GM15510 (cell line): ENCODE measurements around the gene SLC16A13.

Source experiments
- POLR2A ChIP-seq: IDR thresholded peaks from 3 replicates; pipeline ENCODE4 v1.6.1; 2011; ENCODE audit warnings: borderline replicate concordance; ENCODE audit not compliant: insufficient read length; ENCODE audit errors: extremely low read depth

The SLC16A13 gene

DNA sequence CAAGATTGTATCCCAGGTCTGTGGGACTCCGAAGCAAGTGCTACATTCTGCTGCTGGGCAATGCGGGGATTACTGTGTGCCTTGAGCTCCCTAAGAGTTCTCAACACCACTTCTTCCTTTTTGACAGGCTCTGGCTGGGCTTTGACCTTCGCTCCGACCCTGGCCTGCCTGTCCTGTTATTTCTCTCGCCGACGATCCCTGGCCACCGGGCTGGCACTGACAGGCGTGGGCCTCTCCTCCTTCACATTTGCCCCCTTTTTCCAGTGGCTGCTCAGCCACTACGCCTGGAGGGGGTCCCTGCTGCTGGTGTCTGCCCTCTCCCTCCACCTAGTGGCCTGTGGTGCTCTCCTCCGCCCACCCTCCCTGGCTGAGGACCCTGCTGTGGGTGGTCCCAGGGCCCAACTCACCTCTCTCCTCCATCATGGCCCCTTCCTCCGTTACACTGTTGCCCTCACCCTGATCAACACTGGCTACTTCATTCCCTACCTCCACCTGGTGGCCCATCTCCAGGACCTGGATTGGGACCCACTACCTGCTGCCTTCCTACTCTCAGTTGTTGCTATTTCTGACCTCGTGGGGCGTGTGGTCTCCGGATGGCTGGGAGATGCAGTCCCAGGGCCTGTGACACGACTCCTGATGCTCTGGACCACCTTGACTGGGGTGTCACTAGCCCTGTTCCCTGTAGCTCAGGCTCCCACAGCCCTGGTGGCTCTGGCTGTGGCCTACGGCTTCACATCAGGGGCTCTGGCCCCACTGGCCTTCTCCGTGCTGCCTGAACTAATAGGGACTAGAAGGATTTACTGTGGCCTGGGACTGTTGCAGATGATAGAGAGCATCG, 2.4 kb downstream of the SLC16A13 start:
- no peak for TF ChIP-seq POLR2A

DNA sequence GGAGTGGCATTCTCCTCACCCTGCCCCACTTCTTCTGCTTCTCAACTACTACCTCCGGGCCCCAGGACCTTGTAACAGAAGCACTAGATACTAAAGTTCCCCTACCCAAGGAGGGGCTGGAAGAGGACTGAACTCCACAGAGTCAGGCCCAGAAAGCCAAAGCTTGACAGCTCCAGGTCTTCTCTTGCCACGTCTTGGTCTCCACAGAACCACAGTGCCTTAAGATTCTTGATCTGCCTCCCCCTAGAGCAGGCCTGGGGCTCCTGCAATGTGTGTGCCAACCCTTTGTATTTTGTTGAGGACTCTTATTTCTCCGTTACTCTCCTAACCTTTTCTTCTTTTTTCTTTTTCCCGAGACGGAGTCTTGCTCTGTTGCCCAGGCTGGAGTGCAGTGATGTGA, 4.0 kb downstream of the SLC16A13 start:
- TF ChIP-seq POLR2A: no peak

DNA sequence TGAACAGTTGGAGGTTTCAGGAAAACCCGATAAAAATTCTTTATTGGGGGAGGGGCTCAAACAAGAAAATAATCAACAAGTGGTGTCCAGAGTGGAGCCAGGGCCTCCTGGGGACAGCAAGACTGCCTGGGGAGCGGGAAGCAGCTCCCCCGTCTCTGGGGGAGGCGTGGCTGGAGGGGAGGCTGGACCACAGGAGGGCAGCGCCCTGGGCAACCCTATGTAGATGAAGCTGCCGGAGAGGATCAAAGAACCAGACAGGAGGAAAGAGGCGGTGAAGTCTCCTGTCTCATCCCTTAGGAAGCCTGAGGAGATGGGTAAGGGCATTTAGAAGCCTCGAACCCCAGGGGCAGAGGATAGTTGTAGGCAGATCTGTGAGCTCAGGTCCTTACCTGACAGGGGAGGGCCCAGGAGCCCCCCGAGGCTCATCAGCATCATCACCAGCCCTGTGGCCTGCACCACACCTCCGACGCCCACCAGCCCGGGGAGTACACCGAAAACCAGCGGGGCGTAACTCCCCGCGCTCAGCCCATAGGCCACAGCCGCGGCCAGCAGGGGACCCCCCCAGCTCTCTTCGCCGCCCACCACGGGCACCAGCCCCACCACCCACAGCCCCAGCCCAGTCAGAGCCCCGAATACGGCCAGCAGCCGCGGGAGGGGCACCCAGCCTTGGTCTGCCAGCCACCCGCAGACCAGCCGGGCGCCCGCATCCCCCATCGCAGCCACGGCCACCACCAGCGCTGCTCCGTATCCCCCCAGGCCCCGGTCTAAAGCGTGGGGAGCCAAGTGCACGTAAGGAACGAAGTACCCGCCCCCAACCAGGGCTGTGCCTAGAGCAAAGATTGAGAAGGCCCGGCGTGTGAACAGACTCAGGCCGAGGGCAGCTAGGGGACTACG, 6.0 kb downstream of the SLC16A13 start:
- no peak for TF ChIP-seq POLR2A

DNA sequence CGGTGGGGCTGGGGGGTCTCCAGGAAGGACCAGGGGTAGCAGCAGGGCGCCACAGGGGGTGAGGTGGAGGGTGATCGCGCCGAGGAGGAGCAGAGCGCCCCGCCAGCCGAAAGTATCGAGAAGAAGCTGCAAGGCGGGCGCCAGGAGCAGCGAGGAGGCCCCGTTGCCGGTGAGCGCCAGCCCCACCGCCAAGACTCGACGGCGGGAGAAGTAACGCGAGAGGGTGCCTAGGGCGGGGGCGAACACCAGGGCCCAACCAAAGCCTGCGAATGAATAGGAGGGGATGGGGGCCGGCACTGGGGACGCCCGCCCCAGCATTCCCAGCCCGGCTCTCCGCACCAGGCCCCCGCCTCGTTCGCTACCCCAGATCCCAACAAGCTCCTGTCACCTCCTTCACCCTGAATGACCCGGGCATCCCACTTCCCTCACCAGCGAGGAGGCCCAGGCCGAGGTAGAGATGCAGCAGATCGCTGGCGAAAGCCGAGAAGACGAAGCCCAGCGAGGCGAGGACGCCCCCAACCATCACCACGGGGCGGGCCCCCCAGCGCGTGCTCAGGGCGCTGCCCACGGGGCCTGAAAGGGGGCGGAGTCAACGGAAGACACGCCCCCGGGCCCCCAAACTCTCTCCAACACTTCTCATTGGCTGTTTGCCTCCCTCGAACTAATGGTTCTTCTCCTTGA, 6.8 kb downstream of the SLC16A13 start:
- no peak for TF ChIP-seq POLR2A

DNA sequence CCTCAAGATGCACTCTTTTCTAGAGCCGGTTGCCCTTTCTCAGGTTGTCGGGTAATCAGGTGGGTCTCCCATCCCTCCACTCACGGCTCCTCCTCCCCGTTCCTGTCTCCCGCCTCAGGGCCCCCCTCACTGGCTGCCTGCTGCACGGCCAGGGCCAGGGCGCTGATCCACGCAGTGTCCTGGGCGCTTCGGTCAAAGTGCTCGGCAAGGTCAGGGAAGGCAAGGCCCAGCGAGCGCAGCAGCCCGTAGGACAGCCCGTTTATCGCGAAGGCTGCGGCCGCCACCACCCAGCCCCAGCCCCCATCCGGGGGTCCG, 7.3 kb downstream of the SLC16A13 start:
- no peak for TF ChIP-seq POLR2A

DNA sequence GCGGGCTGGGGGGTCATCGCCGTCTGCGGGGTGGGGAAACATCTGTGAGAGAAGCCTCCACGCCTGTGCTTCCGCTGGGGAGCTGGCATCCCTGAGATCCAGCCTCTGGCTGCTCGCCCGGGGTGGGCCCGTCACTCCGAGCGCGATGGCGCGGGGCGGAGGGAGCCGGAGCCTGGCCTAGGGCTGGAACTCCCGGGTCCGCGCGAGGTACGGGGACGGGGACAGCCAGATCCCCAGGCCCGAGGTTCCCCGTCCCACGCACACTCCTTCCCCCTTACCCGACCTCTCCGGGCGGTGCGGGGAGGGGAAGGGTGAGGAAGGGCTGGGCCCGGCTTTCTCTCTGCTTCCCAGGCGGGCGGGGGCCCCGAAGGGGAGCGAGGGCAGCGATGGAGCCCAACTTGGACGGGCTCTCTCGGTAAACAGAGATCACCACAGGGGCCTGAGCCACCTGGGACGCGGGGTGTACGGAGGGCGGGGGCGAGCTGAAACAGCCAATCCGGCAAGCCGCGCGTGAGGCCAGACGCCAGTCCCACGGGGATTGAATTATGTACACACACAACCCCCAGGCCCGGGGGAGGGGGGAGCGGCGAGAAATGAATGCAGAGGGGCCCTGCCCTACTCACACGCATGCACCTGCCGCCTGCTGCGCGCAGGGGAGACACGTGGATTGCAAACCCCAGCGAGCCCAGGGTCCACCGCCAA, 7.8 kb downstream of the SLC16A13 start, which contains the start of gene SLC16A11:
Gene SLC16A11, minus strand, starts transcription at position 596 of the 702 bp plus-strand sequence. Its CDS starts 579 bp downstream, at position 17.
- no peak for TF ChIP-seq POLR2A

DNA sequence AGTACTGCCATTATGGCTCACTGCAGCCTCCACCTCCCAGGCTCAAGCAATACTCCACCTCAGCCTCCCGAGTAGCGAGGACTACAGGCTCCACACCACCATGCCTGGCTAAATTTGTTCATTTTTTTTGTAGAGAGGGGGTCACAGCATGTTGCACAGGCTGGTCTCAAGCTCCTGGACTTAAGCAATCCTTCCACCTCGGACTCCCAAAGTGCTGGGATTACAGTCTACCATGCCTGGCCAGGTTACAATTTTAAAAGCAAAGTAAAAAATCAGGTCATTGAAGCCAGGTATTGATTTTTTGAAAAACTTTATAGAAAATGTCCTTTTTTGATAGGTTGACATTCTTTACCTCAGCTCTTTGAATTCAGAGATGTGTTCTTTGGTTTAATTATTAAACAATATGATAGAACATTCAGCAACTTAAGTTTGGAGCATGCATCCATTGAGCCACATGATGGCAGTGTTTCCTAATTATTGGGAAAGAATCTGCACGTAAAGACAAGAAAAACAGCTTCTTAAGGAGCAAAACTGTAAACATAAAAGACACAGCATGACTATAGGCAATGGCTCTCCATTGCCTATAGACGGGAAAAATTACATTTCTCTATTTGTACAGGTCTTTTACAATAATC, 9.8 kb downstream of the SLC16A13 start:
- TF ChIP-seq POLR2A: no peak

DNA sequence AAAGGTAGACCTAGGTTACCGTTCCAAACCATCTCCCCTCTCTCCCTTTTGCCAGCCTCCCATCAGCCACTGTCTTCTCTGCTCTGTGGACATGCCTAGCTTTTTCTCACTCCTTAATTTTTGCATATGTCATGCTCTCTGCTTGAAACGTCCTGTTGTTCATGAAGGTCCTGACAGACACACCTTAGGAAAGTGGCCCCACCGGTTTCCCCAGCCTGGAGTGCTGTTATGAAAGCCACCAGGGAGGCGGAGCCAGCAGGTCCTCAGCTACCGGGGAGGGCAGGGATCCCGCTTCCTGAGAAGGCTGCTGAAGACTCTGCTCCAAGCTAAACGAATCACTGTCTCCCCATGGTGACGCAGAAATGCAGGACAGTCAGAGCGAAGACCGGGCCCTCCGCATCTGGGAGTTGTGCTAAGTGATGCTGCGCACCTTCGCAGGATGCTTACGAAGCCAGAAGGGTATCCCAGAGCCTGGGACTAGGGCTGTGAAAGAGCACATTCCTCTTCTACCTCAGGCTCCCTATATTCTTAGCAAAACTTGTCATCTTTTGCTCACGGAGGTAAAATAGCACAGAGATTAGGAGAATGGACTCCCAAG, 10.4 kb downstream of the SLC16A13 start:
- TF ChIP-seq POLR2A: no peak

DNA sequence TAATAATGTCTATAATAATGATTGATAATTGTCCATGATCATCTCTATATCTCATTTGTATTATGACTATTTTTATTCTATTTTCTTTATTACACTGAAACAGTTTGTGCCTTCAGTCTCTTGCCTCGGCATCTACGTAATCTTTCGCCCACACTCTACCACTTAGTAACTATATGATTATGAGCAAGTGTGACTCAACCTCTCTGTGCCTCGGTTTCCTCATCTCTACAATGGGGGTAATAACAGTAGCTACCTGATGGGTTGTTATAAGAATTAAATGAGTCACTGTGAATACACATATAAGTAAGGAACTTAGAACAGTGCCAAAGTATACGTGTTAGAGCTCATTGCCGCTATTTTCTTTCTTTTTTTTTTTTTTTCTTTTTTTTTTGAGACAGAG, 11.8 kb downstream of the SLC16A13 start:
- TF ChIP-seq POLR2A: no peak

DNA sequence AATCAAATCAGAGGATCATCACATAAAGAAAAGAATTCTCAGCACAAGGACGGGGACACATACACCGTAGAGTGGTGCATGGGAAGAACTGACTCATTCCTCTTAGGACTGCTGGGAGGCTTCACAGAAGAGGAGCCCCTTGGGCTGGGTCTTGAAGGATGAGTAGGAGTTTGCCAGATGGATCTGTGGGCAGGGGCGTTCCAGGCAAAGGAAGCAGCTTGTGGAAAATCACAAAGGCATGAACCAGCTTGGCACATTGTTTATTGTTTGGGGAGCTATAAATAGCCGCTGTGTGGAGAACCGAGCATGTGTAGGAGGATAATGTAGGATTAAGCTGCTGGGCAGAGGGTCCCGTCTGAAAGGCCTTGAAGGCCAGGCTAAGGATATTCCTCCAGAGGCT, 13.2 kb downstream of the SLC16A13 start:
- no peak for TF ChIP-seq POLR2A

DNA sequence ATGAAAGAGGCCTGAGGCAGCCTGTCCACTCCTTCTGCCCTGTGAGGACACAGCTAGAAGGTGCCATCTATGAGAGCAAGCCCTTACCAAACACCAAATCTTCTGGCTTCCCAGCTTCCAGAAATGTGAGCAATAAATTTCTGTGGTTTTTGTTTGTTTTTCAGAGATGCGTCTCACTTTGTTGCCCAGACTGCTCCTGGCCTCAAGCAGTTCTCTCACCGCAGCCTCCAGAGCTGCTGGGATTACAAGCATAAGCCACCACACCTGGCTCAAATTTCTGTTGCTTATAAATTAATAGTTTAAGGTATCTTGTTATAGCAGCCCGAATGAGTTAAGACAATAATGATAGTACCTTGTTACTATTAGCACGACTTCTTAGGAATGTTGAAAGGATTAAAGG, 20.6 kb downstream of the SLC16A13 start:
- no peak for TF ChIP-seq POLR2A

DNA sequence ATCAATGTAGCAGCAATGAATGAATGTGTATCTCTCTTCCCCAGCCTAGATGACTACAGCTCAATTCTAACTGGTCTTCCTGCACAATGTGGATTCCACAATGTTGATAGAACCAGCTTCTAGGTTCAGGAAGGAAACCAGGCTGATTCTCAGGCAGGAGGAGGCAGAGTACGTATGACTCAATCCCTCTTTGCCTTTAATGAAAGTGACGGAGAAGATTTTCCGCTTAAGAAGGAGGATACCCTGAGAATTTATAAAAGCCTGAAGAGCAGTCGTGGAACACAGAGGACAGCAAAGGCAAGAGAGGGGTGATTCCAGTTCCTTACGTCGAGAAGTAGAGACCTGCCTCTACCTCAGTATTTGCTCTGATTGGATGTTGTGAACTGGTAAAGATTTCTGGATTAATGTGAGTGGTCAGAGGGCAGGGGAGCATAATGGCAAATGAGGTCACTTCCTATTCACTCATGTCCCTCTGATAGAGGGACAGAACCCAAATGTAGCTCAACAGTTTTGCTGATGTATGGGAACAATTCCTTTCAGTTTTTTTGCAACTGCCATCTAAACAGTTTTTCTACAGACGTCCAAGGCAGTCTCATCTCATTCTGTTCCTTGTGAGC, 23.1 kb downstream of the SLC16A13 start:
- TF ChIP-seq POLR2A: no peak

DNA sequence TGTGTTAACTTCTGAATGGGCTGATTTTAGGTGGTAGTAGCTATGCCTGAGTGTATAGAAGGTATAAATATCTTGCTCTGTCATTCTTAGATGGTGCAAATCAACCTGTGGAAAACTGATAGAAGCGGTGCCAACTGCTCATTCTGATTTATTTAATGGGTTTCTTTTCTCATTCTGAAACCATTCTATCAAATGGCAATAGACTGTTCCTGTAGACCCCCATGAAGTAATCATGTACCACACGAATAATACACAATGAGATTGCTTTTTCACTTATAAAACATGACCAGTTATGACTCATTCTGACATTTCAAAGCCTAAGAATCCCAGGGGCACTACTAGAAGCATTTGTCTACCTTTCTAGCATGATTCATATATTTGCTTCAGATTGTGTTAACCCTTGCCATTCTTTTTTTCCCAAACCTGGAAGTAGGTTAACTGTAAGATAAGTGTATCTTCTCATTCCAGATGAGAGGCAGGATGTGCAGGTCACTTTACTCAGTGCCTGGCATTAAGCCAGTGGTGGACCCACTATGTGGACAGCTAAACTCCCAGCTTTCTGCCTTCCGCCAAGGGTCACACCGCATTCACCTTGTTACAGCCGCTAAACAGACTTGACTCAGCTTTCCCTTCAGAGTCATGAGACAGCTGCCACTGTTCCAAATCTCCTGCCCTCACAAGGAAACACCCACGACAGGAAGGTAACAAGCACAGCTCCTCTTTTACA, 24.5 kb downstream of the SLC16A13 start:
- TF ChIP-seq POLR2A: no peak

DNA sequence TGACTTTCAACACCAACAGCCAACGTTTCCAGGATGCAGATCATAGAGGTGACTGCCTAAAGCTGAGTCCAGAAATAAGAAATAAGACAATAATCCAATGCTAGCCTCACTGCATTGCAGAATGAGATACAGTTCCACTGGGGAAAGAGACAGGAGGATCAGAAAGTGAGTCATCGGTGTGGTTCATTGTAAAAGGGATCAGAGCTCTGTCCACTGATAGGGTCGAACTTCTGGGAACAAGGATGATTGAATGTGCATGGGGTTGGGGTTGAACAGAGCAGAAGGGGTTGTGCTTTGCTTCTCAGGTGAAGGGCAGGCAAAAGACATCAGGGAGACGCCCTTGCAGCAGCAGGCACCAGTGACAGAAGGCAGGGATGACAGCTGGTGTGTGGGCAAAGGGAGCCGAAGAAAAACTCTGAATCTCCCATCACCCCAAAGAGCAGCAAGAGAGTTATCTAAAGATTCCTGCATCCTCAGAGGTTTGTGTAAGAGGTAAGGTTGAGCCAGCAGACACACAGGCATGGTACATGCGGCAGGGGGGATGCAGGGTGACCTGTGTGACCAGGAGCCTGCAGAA, 27.8 kb downstream of the SLC16A13 start:
- no peak for TF ChIP-seq POLR2A
